Stimulated activated naive CD8-positive, alpha-beta T cell treated with anti-CD3 and anti-CD28 coated beads, Interleukin-15, amount 100 ng/mL, for 72 hours (primary cell): ENCODE data around the gene C4orf33.
A peak's percentile ranks its signal among the peaks of the same experiment; 100 is the strongest.

Experiments
- ATAC-seq: fragments of 150-1000 bp; cut with Tn5 transposase; 2 replicates; pipeline ENCODE4 v1.10.0; 2021; ENCODE audit warnings: mild to moderate bottlenecking, moderate library complexity
- DNase-seq, 2 donors: peaks; one replicate each; pipeline ENCODE4 v3.0.0; 2021 to 2022
- H3K27ac Mint-ChIP-seq, 2 donors: one replicate each; pipeline ENCODE4 v1.8.0; 2022; ENCODE audit warnings: mild to moderate bottlenecking in 2 of 2, mixed read lengths in 2 of 2, moderate library complexity in 2 of 2
- H3K27me3 Mint-ChIP-seq: one replicate; pipeline ENCODE4 v1.8.0; 2022; ENCODE audit warnings: mixed read lengths
- H3K4me1 Mint-ChIP-seq: one replicate; pipeline ENCODE4 v1.8.0; 2022; ENCODE audit warnings: mild to moderate bottlenecking, mixed read lengths
- H3K4me3 Mint-ChIP-seq, 2 donors: one replicate each; pipeline ENCODE4 v1.8.0; 2022; ENCODE audit warnings: mild to moderate bottlenecking in 2 of 2, mixed read lengths in 2 of 2, moderate library complexity in 1 of 2
- H3K9me3 Mint-ChIP-seq, 2 donors: one replicate each; pipeline ENCODE4 v1.8.0; 2022; ENCODE audit warnings: mixed read lengths in 2 of 2

C4orf33 gene

GRCh38 chr4:129148892-129149291, 52.9 kb downstream of the C4orf33 start:
- H3K27me3 Mint-ChIP-seq: no peaks in the 10 kb centered on the region
- no peaks in the 10 kb centered on the region for H3K4me1 Mint-ChIP-seq
- no peak overlapping the region for H3K27ac Mint-ChIP-seq
- no peak for ATAC-seq
- H3K9me3 Mint-ChIP-seq: no peaks in the 10 kb centered on the region
- DNase-seq: no peak
- no peak overlapping the region for H3K4me3 Mint-ChIP-seq

- Mint-ChIP-seq H3K4me3 (no peak overlapping the region), H3K4me1 (no peaks in the 10 kb centered on the region), H3K27me3 (no peaks in the 10 kb centered on the region), H3K27ac (no peak overlapping the region), H3K9me3 (no peaks in the 10 kb centered on the region)
- ATAC-seq: no peak
- DNase-seq: no peak
Observed at GRCh38 chr4:129149906-129150305, 54.0 kb downstream of the C4orf33 start.

DNA sequence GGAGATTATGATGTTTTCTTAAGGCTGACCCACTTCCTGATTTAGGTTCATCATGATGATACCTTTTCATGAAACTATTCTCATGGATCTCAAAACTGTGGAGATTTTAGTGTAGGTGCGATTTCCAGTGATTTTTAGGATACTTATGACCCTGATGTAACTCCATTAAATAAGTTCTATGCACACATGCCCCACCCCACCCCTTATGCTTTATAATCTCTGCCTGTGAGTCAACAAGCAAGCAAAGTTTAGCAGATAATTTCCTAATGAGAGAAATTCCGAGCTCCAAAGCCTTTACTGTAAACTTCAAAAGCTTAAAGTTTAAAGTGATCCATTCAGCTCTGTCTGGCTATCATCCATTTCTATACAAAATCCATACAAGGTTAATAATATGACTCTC, 56.4 kb downstream of the C4orf33 start:
- H3K9me3 Mint-ChIP-seq: no peaks in the 10 kb centered on the region
- H3K4me3 Mint-ChIP-seq: no peak overlapping the region
- H3K27ac Mint-ChIP-seq: no peak overlapping the region
- no peak for DNase-seq
- no peaks in the 10 kb centered on the region for H3K27me3 Mint-ChIP-seq
- no peak for ATAC-seq
- no peaks in the 10 kb centered on the region for H3K4me1 Mint-ChIP-seq

- H3K27me3 Mint-ChIP-seq: no peaks in the 10 kb centered on the region
- H3K4me1 Mint-ChIP-seq: no peaks in the 10 kb centered on the region
- ATAC-seq: no peak
- no peak overlapping the region for H3K27ac Mint-ChIP-seq
- no peak for DNase-seq
- no peak overlapping the region for H3K4me3 Mint-ChIP-seq
- no peaks in the 10 kb centered on the region for H3K9me3 Mint-ChIP-seq
Observed at GRCh38 chr4:129153700-129154099, 57.7 kb downstream of the C4orf33 start.

- no peaks in the 10 kb centered on the region for H3K4me1 Mint-ChIP-seq
- H3K27ac Mint-ChIP-seq: no peak overlapping the region
- no peaks in the 10 kb centered on the region for H3K9me3 Mint-ChIP-seq
- no peak overlapping the region for H3K4me3 Mint-ChIP-seq
- ATAC-seq (peak; percentile 58), DNase-seq (no peak)
- H3K27me3 Mint-ChIP-seq: peaks cover 25% of the 10 kb centered on the region
Observed at GRCh38 chr4:129162450-129162849, 66.5 kb downstream of the C4orf33 start.

GRCh38 chr4:129163427-129163826, 67.5 kb downstream of the C4orf33 start:
- no peaks in the 10 kb centered on the region for H3K4me1 Mint-ChIP-seq
- no peaks in the 10 kb centered on the region for H3K9me3 Mint-ChIP-seq
- no peak overlapping the region for H3K27ac Mint-ChIP-seq
- H3K27me3 Mint-ChIP-seq: peaks cover 33% of the 10 kb centered on the region
- DNase-seq (no peak), ATAC-seq (no peak)
- no peak overlapping the region for H3K4me3 Mint-ChIP-seq

DNA sequence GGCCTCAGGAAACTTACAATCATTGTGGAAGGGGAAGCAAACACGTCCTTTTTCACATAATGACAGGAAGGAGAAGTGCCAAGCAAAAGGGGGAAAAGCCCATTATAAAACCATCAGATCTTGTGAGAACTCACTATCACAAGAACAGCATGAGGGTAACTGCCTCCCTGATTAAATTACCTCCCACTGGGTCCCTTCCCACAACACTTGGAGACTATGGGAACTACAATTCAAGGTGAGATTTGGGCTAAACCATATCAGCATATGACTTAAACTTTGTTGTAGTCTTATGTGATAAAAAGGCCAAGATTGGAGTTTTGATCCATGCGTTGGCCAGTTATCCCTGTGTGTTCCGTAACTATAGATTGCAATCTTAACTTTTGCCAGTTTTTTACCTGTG, 68.3 kb downstream of the C4orf33 start:
- ATAC-seq: no peak
- no peaks in the 10 kb centered on the region for H3K9me3 Mint-ChIP-seq
- H3K27ac Mint-ChIP-seq: no peak overlapping the region
- no peaks in the 10 kb centered on the region for H3K4me1 Mint-ChIP-seq
- H3K4me3 Mint-ChIP-seq: no peak overlapping the region
- H3K27me3 Mint-ChIP-seq: peaks cover 38% of the 10 kb centered on the region
- no peak for DNase-seq
